HS-5 (cell line): ENCODE measurements around the gene ATP2A3.

Experiments
- DNase-seq: peaks from one replicate; pipeline ENCODE4 v3.0.0-alpha.2; 2012; ENCODE audit warnings: low read depth

ATP2A3 gene

GRCh38 chr17:3972931-3973330 is 8.7 kb upstream of the ATP2A3 start:
- no peak for DNase-seq

GRCh38 chr17:3972281-3972731 is 8.1 kb upstream of the ATP2A3 start:
- DNase-seq, result no peak

- DNase-seq, result no peak
These were observed 6.4 kb upstream of the ATP2A3 start for GRCh38 chr17:3970668-3971067.

GRCh38 chr17:3969963-3970362 is 5.7 kb upstream of the ATP2A3 start:
- no peak for DNase-seq

GRCh38 chr17:3968886-3969524 is 4.8 kb upstream of the ATP2A3 start:
- no peak for DNase-seq

- DNase-seq, result no peak
These were observed 3.8 kb upstream of the ATP2A3 start for GRCh38 chr17:3968015-3968414.

- no peak for DNase-seq
These were observed 2.6 kb upstream of the ATP2A3 start for GRCh38 chr17:3966720-3967363.

- no peak for DNase-seq
These were observed 1.0 kb upstream of the ATP2A3 start for GRCh38 chr17:3965118-3965800.

GRCh38 chr17:3963237-3964201 is 718 bp downstream of the ATP2A3 start:
- no peak for DNase-seq

GRCh38 chr17:3962965-3963236 is 1.3 kb downstream of the ATP2A3 start:
- no peak for DNase-seq

GRCh38 chr17:3962217-3962964 is 1.8 kb downstream of the ATP2A3 start:
- DNase-seq, result no peak

GRCh38 chr17:3961564-3962047 is 2.6 kb downstream of the ATP2A3 start:
- no peak for DNase-seq

GRCh38 chr17:3960764-3961163 is 3.5 kb downstream of the ATP2A3 start:
- no peak for DNase-seq

- no peak for DNase-seq
These were observed 4.2 kb downstream of the ATP2A3 start for GRCh38 chr17:3959921-3960601.

- no peak for DNase-seq
These were observed 4.8 kb downstream of the ATP2A3 start for GRCh38 chr17:3959295-3959899.

- no peak for DNase-seq
These were observed 6.3 kb downstream of the ATP2A3 start for GRCh38 chr17:3957735-3958599.

GRCh38 chr17:3956983-3957382 is 7.3 kb downstream of the ATP2A3 start:
- no peak for DNase-seq

GRCh38 chr17:3956327-3956957 is 7.8 kb downstream of the ATP2A3 start:
- DNase-seq, result no peak

GRCh38 chr17:3955673-3955988 is 8.6 kb downstream of the ATP2A3 start:
- DNase-seq, result no peak
